Gastrocnemius medialis (tissue), 4 donors: ENCODE data around the gene PPT1. TPM values are rescaled to one million over a fixed set of nuclear protein-coding genes. Genes with fewer than 3 reads are reported as not detected.

ENCODE experiments used
- ATAC-seq, 2 donors: fragments of 150-250 bp; one replicate each; pipeline ENCODE4 v1.9.1; 2016
- DNase-seq, 2 donors: peaks; one replicate each; pipeline ENCODE4 v3.0.0-alpha.2; 2019
- H3K27ac ChIP-seq, 4 donors: fragments of 200-600 bp; sonication (generic); 1 replicate in 1 of 4; 2 replicates in 3 of 4; pipeline ENCODE4 v1.5.1; 2016 to 2018; ENCODE audit warnings: mild to moderate bottlenecking in 2 of 4, moderate library complexity in 1 of 4
- H3K27me3 ChIP-seq, 3 donors: fragments of 200-600 bp; sonication (generic) in 2 of 3; 1 replicate in 1 of 3; 2 replicates in 2 of 3; pipeline versions ENCODE4 v1.5.1 to v1.6.0; 2016 to 2019; ENCODE audit warnings: mild to moderate bottlenecking in 1 of 3, moderate library complexity in 1 of 3
- H3K36me3 ChIP-seq, 2 donors: fragments of 200-600 bp; sonication (generic) in 1 of 2; one replicate each; pipeline ENCODE4 v1.5.1; 2017 to 2018
- H3K4me1 ChIP-seq, 2 donors: fragments of 200-600 bp; sonication (generic) in 1 of 2; one replicate each; pipeline ENCODE4 v1.5.1; 2016 to 2017; ENCODE audit warnings: mild to moderate bottlenecking in 2 of 2
- H3K4me3 ChIP-seq, 4 donors: fragments of 200-600 bp; sonication (generic) in 3 of 4; 1 replicate in 1 of 4; 2 replicates in 3 of 4; pipeline ENCODE4 v1.5.1; 2016 to 2019; ENCODE audit warnings: mild to moderate bottlenecking in 2 of 4
- H3K9me3 ChIP-seq, 3 donors: fragments of 200-600 bp; sonication (generic) in 2 of 3; 1 replicate in 1 of 3; 2 replicates in 2 of 3; pipeline ENCODE4 v1.5.1; 2016 to 2019
- POLR2A ChIP-seq, 2 donors: fragments of 450-650 bp; IDR thresholded peaks; one replicate each; pipeline ENCODE4 v1.6.1; 2017; ENCODE audit warnings: antibody characterized with exemption in 2 of 2, mild to moderate bottlenecking in 2 of 2, moderate library complexity in 2 of 2
- in situ Hi-C, 4 donors: fragments of 200-750 bp; cut with MboI; loops; one replicate each; pipeline versions ENCODE4 v1.15.0 to v1.8.0; 2017; ENCODE audit warnings: low sequenced_read_pairs in 4 of 4
- intact Hi-C: fragments of 100-400 bp; cut with DNase I; formaldehyde crosslinking; loops from one replicate; pipeline ENCODE4 v1.15.1; 2023; ENCODE audit warnings: low total_unique reads
- total RNA-seq, 4 donors: library from RNA; depleted of rRNA; stranded (reverse); fragments of >200 nt; gene quantifications; one replicate each; pipeline versions ENCODE4 v1.1.0 to v1.2.3, GENCODE V29; 2016
- TF ChIP-seq, protein P1 (sequence below), 5 experiments: fragments of 450-650 bp in 3 of 5; fragments of 200-600 bp in 2 of 5; sonication (generic) in 2 of 5; IDR thresholded peaks in 4 of 5; conservative IDR thresholded peaks in 1 of 5; 1 replicate in 4 of 5; 2 replicates in 1 of 5; pipeline ENCODE4 v1.5.1; 2016 to 2019; ENCODE audit warnings: antibody characterized with exemption in 5 of 5, mild to moderate bottlenecking in 3 of 5, moderate library complexity in 3 of 5

Gene PPT1
- total RNA-seq, 4 donors from 2014 or later = 8.5 to 23.2 (median 13.4) TPM

DNA sequence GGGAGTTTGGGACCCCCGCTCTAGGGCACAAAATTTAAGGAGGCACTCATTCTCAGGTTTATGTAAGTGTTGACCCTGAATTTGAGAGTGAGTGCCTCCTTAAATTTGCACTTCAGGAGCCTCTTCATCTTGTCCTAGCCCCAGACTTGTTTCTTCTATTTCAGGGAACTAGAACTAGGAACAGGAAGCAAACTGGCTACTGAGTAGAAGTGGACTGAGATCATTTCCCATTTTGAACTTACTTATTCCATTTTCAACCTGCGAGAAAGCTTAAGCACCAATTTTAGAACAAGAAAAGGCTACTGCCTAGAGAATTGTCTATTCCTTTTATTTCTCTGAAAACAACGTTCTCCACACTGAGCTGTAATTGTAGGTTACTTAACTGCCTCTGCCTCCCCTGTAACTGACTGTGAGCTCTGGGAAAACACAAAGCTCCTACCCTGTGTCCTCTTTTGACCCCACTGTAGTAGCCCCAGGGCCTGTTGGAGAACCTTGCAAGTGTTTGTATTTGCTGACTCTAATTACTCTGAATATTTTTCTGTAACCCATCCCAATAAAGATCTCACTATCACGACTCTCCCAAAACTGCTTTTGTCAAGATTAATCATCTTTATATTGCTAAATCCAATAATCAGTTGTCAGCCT is 2.5 kb downstream of the PPT1 start:
- in situ Hi-C loops (no loop called here), intact Hi-C loops (loop anchor here (5.0 kb wide), 1 partner anchor 68 kb away; the partner anchor contains the start of gene RLF)
- DNase-seq = no peak
- H3K4me1 ChIP-seq = peaks cover 12 to 13% of the 10 kb centered on the region in 2 donors
- no peak for ATAC-seq
- no peaks in the 10 kb centered on the region for H3K9me3 ChIP-seq
- no peak overlapping the region for H3K27ac ChIP-seq
- H3K4me3 ChIP-seq = no peak overlapping the region
- H3K36me3 ChIP-seq = peaks cover 0 to 25% of the 10 kb centered on the region in 2 donors
- no peaks in the 10 kb centered on the region for H3K27me3 ChIP-seq
- TF ChIP-seq POLR2A (IDR thresholded peaks at IDR 0.05) = no peak
- TF ChIP-seq, protein P1, sequence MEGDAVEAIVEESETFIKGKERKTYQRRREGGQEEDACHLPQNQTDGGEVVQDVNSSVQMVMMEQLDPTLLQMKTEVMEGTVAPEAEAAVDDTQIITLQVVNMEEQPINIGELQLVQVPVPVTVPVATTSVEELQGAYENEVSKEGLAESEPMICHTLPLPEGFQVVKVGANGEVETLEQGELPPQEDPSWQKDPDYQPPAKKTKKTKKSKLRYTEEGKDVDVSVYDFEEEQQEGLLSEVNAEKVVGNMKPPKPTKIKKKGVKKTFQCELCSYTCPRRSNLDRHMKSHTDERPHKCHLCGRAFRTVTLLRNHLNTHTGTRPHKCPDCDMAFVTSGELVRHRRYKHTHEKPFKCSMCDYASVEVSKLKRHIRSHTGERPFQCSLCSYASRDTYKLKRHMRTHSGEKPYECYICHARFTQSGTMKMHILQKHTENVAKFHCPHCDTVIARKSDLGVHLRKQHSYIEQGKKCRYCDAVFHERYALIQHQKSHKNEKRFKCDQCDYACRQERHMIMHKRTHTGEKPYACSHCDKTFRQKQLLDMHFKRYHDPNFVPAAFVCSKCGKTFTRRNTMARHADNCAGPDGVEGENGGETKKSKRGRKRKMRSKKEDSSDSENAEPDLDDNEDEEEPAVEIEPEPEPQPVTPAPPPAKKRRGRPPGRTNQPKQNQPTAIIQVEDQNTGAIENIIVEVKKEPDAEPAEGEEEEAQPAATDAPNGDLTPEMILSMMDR (IDR thresholded peaks at IDR 0.05 in 4 of 5, conservative IDR thresholded peaks at IDR 0.05 in 1 of 5) = no peak

DNA sequence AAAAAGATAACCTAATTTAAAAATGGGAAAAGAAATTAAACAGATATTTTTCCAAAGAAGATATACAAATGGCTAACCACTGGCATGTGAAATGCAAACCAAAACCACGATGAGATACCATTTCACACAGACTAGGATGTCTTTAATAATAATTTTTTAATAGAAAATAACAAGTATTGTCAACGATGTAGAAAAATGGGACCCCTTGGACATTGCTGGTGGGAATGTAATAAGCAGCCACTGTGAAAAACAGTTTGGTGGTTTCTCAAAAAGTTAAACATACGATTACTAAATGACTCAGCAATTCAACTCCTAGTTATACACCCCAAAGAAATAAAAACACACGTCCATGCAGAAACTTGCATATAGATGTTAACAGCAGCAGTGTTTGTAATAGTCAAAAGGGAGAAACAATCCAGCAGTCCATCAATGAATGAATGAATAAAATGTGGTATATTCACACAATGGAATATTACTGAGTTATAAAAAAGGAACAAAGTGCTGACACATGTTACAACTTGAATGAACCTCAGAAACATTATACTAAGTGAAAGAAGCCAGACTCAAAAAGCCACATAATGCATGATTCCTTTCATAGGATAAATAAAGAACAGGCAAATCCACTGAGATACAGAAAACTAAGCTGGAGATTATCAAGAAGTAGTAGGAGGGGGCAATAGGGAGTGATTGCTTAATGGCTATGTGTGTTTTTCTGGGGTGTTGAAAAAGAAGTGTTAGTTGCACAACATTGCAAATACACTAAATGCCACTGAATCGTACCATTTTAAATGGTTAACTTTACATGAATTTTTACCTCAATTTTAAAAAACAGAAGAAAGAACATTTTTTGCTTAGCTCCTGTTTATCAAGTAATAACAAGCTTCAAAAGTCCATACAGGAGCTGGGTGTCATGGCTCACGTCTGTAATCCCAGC is 4.1 kb downstream of the PPT1 start:
- in situ Hi-C loops = no loop called here

DNA sequence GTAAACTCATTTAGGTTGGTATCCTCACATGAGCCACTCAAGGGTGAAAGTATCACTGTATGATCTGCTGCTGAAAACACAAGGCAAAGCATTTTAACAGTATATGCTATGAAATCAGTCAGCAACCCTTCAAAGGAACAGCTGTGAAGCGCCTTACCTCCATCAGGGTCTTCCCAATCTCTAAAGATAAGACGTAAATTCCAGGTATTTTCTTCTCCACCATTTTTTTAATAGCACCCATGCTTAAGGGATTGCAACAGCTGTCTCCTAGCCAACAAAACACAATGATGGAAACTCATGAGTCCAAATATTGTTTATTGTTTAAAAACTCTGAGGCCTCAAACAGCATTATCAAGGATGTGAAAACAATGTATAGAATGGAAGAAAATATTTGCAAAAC is 4.8 kb downstream of the PPT1 start:
- Histone ChIP-seq H3K4me1 (peaks cover 6 to 9% of the 10 kb centered on the region in 2 donors), H3K27me3 (no peaks in the 10 kb centered on the region), H3K4me3 (no peak overlapping the region), H3K36me3 (peaks cover 0 to 43% of the 10 kb centered on the region in 2 donors), H3K9me3 (no peaks in the 10 kb centered on the region), H3K27ac (no peak overlapping the region)
- in situ Hi-C loops = no loop called here
- ATAC-seq (no peak), DNase-seq (no peak)
- TF ChIP-seq, protein P1 (IDR thresholded peaks at IDR 0.05 in 4 of 5, conservative IDR thresholded peaks at IDR 0.05 in 1 of 5) = no peak
- no peak for TF ChIP-seq POLR2A (IDR thresholded peaks at IDR 0.05)
- intact Hi-C loops = no loop called here

More for the DNA sequence above, 4.1 kb downstream of the PPT1 start:
- DNase-seq (no peak), ATAC-seq (no peak)
- no peak overlapping the region for H3K4me3 ChIP-seq
- TF ChIP-seq, protein P1 (IDR thresholded peaks at IDR 0.05 in 4 of 5, conservative IDR thresholded peaks at IDR 0.05 in 1 of 5) = no peak
- TF ChIP-seq POLR2A (IDR thresholded peaks at IDR 0.05) = no peak
- no peak overlapping the region for H3K27ac ChIP-seq
- H3K36me3 ChIP-seq = peaks cover 0 to 36% of the 10 kb centered on the region in 2 donors
- H3K27me3 ChIP-seq = no peaks in the 10 kb centered on the region
- H3K9me3 ChIP-seq = no peaks in the 10 kb centered on the region
- intact Hi-C loops = no loop called here
- H3K4me1 ChIP-seq = peaks cover 12 to 13% of the 10 kb centered on the region in 2 donors

DNA sequence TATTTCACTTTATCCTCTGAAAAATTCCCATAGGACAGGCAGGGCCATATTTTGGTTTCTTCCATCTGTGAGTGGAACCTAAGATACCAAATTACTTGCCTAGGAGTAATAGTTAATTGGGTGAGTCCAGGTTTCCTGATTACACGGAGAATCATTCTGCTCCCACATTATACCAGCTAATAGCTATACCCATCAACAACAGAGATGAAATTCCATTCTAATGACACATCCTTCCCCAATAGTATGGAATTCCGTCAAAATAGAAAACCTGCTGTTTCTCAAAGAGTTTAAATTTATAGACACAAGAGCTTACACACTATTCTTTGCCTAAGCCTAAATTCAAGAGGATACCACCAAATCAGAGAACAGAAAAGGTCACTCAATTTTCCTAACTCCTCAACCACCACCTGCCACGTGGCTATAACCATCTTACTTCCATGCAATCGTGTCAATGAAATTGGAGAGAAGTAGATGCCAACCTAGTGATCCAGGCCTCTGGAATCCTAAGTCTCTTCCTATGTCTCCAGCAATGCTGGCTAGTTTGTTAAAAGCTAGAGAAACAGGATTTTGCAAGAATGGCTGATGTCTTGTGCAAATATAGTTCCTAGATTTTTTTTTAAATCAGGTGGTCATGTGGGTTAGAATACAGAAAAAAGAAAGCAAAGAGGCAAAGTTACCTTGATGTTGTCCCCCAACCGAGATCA is 6.2 kb downstream of the PPT1 start:
- ATAC-seq = no peak
- TF ChIP-seq POLR2A (IDR thresholded peaks at IDR 0.05) = no peak
- TF ChIP-seq, protein P1 (IDR thresholded peaks at IDR 0.05 in 4 of 5, conservative IDR thresholded peaks at IDR 0.05 in 1 of 5) = no peak
- DNase-seq = no peak
- peaks cover 0 to under 1% of the 10 kb centered on the region in 2 donors for H3K4me1 ChIP-seq
- H3K9me3 ChIP-seq = no peaks in the 10 kb centered on the region
- in situ Hi-C loops = no loop called here
- H3K36me3 ChIP-seq = peaks cover 0 to 44% of the 10 kb centered on the region in 2 donors
- H3K27me3 ChIP-seq = no peaks in the 10 kb centered on the region
- no peak overlapping the region for H3K27ac ChIP-seq
- no peak overlapping the region for H3K4me3 ChIP-seq
- intact Hi-C loops = no loop called here
